CD4-positive, CD25-positive, alpha-beta regulatory T cell (primary cell): ENCODE results near the gene ZNRF4. TPM values are rescaled to one million over a fixed set of nuclear protein-coding genes. Genes with fewer than 3 reads are reported as not detected.
"Not testable (repeated sequence)": the region's sequence is repeated elsewhere in the genome, so short reads cannot be mapped to it uniquely, and the experiment has no call there.

Experiments
- ATAC-seq, 2 donors: fragments of 150-1000 bp; cut with Tn5 transposase; one replicate each; pipeline ENCODE4 v1.10.0; 2021; ENCODE audit warnings: low read depth in 2 of 2, moderate number of reproducible peaks in 2 of 2, moderate library complexity in 1 of 2
- DNase-seq, 3 donors: peaks; one replicate each; pipeline versions ENCODE4 v3.0.0 to v3.0.0-alpha.2; 2012 to 2022; ENCODE audit warnings: mixed read lengths in 1 of 3
- H3K27ac ChIP-seq: one replicate; pipeline ENCODE4 v1.7.0; 2013; ENCODE audit warnings: mild to moderate bottlenecking, low read length; ENCODE audit not compliant: insufficient read depth, poor library complexity, severe bottlenecking
- H3K27me3 ChIP-seq: one replicate; pipeline ENCODE4 v1.7.0; 2013; ENCODE audit warnings: low read length; ENCODE audit not compliant: control insufficient read depth, insufficient read depth
- H3K36me3 ChIP-seq: one replicate; pipeline ENCODE4 v1.7.0; 2013; ENCODE audit warnings: mild to moderate bottlenecking, low read length, moderate library complexity; ENCODE audit not compliant: control insufficient read depth, insufficient read depth
- H3K4me1 ChIP-seq: 2 replicates; pipeline ENCODE4 v1.7.0; 2013; ENCODE audit warnings: mild to moderate bottlenecking, low read length; ENCODE audit not compliant: insufficient read depth, control insufficient read depth, poor library complexity, severe bottlenecking
- H3K4me3 ChIP-seq: one replicate; pipeline ENCODE4 v1.7.0; 2013; ENCODE audit warnings: low read depth, mild to moderate bottlenecking, low read length, moderate library complexity
- H3K9me3 ChIP-seq, 2 experiments: 1 replicate in 1 of 2; 2 replicates in 1 of 2; pipeline ENCODE4 v1.7.0; 2013; ENCODE audit warnings: low read length in 2 of 2, mild to moderate bottlenecking in 1 of 2, moderate library complexity in 1 of 2; ENCODE audit not compliant: control insufficient read depth in 2 of 2
- H3K27ac Mint-ChIP-seq, 3 donors: one replicate each; pipeline ENCODE4 v1.8.0; 2020 to 2022; ENCODE audit warnings: mild to moderate bottlenecking in 3 of 3, mixed read lengths in 3 of 3, moderate library complexity in 2 of 3
- H3K27me3 Mint-ChIP-seq: one replicate; pipeline ENCODE4 v1.8.0; 2022; ENCODE audit warnings: mild to moderate bottlenecking, mixed read lengths
- H3K36me3 Mint-ChIP-seq: one replicate; pipeline ENCODE4 v1.8.0; 2020; ENCODE audit warnings: mixed read lengths
- H3K4me1 Mint-ChIP-seq, 4 donors: one replicate each; pipeline ENCODE4 v1.8.0; 2020 to 2022; ENCODE audit warnings: mixed read lengths in 4 of 4, mild to moderate bottlenecking in 1 of 4
- H3K4me3 Mint-ChIP-seq, 4 donors: one replicate each; pipeline ENCODE4 v1.8.0; 2020 to 2022; ENCODE audit warnings: mild to moderate bottlenecking in 4 of 4, mixed read lengths in 4 of 4, moderate library complexity in 3 of 4
- H3K9me3 Mint-ChIP-seq, 7 donors: one replicate each; pipeline ENCODE4 v1.8.0; 2020 to 2022; ENCODE audit warnings: mixed read lengths in 7 of 7, mild to moderate bottlenecking in 3 of 7, moderate library complexity in 2 of 7
- polyA plus RNA-seq, 4 donors: library from polyadenylated mRNA; unstranded; fragments of 300-500 nt; fragmentation: Illumina TruSeq; gene quantifications; one replicate each; pipeline ENCODE4 v1.2.3, GENCODE V29; 2021
- total RNA-seq: library from RNA; stranded (reverse); gene quantifications from one replicate; pipeline ENCODE4 v1.2.3, GENCODE V29; 2022

ZNRF4 gene, protein sequence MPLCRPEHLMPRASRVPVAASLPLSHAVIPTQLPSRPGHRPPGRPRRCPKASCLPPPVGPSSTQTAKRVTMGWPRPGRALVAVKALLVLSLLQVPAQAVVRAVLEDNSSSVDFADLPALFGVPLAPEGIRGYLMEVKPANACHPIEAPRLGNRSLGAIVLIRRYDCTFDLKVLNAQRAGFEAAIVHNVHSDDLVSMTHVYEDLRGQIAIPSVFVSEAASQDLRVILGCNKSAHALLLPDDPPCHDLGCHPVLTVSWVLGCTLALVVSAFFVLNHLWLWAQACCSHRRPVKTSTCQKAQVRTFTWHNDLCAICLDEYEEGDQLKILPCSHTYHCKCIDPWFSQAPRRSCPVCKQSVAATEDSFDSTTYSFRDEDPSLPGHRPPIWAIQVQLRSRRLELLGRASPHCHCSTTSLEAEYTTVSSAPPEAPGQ
- total RNA-seq (not detected), polyA plus RNA-seq (not detected)

DNA sequence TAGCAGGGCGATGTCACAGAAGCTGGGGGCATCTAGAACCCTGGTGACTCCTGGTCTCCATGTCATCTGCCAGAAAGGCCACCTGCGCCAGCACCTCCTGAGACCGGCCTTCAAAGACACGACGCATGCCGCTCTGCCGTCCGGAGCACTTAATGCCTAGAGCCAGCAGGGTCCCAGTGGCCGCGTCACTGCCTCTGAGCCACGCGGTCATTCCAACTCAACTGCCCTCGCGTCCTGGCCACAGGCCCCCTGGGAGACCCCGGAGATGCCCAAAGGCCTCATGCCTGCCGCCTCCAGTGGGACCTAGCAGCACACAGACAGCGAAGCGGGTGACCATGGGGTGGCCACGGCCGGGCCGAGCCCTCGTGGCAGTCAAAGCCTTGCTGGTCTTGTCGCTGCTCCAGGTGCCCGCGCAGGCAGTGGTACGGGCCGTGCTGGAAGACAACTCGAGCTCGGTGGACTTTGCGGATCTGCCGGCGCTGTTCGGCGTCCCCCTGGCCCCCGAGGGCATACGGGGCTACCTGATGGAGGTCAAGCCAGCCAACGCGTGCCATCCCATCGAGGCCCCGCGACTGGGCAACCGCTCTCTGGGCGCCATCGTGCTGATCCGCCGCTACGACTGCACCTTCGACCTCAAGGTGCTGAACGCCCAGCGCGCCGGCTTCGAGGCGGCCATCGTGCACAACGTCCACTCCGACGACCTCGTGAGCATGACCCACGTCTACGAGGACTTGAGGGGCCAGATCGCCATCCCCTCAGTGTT lies at the start of gene ZNRF4:
Gene ZNRF4 (plus strand): TSS at position 51 of the 763 bp plus-strand sequence. CDS start 75 bp downstream, at position 126.
- ATAC-seq (no peak), DNase-seq (no peak)
- Mint-ChIP-seq H3K4me1 (peaks cover 0 to 2% (median 0%) of the 10 kb centered on the region in 4 donors), H3K9me3 (peaks cover 0 to 3% (median 0%) of the 10 kb centered on the region in 7 donors), H3K27ac (no peak within 1 kb of the TSS), H3K36me3 (no peaks in the 10 kb centered on the region), H3K27me3 (no peaks in the 10 kb centered on the region), H3K4me3 (no peak within 1 kb of the TSS)
- no peak within 1 kb of the TSS for H3K4me3 ChIP-seq
- H3K36me3 ChIP-seq, result no peaks in the 10 kb centered on the region
- H3K4me1 ChIP-seq, result no peaks in the 10 kb centered on the region
- H3K27ac ChIP-seq, result no peak within 1 kb of the TSS
- no peaks in the 10 kb centered on the region for H3K9me3 ChIP-seq
- no peaks in the 10 kb centered on the region for H3K27me3 ChIP-seq

DNA sequence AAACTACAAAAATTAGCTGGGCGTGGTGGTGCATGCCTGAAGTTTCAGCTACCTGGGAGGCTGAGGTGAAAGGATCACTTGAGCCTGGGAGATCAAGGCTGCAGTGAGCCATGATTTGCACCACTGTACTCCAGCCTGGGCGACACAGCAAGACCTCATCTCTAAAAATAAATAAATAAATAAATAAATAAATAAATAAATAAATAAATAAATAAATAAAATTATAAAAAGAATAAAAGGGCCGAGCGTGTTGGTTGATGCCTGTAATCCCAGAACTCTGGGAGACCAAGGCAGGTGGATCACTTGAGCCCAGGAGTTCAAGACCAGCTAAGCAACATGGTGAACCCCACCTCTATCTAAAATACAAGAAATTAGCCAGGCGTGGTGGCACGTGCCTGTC lies 49.0 kb upstream of the ZNRF4 start:
- not testable (repeated sequence) for H3K27ac ChIP-seq, H3K4me1 Mint-ChIP-seq, ATAC-seq, DNase-seq, H3K36me3 ChIP-seq, H3K27me3 Mint-ChIP-seq, H3K27ac Mint-ChIP-seq, H3K9me3 ChIP-seq, H3K27me3 ChIP-seq, H3K4me3 Mint-ChIP-seq, H3K4me3 ChIP-seq, H3K36me3 Mint-ChIP-seq, H3K4me1 ChIP-seq
- peaks cover 0 to 19% (median 2%) of the 10 kb centered on the region in 7 donors for H3K9me3 Mint-ChIP-seq

DNA sequence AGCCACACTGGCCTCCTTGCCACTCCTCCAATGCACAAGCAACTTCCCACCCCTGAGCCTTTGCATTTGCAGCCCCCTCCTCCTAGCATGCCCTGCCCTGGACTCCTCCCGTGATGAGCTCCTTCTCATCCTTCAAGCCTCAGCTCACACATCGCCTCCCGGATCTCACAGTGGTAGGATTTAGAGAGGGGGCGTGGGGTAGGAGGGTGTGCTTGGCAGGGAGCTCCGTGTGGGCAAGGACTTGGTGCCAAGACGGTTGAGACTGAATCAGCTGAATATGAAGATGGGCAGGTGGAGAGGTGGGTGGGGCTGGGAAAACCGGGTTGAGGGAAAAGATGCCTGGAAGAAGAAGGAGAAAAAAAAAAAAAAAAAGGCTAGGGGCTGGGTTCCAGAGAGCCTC lies 48.4 kb upstream of the ZNRF4 start:
- Mint-ChIP-seq H3K27me3 (no peaks in the 10 kb centered on the region), H3K4me3 (no peak overlapping the region), H3K4me1 (peaks cover 0 to 2% (median 0%) of the 10 kb centered on the region in 4 donors), H3K27ac (no peak overlapping the region), H3K9me3 (peaks cover 0 to 19% (median 2%) of the 10 kb centered on the region in 7 donors), H3K36me3 (no peaks in the 10 kb centered on the region)
- DNase-seq (no peak), ATAC-seq (no peak)
- no peak overlapping the region for H3K27ac ChIP-seq
- H3K4me3 ChIP-seq, result no peak overlapping the region
- no peaks in the 10 kb centered on the region for H3K4me1 ChIP-seq
- H3K9me3 ChIP-seq, result no peaks in the 10 kb centered on the region
- no peaks in the 10 kb centered on the region for H3K36me3 ChIP-seq
- no peaks in the 10 kb centered on the region for H3K27me3 ChIP-seq

DNA sequence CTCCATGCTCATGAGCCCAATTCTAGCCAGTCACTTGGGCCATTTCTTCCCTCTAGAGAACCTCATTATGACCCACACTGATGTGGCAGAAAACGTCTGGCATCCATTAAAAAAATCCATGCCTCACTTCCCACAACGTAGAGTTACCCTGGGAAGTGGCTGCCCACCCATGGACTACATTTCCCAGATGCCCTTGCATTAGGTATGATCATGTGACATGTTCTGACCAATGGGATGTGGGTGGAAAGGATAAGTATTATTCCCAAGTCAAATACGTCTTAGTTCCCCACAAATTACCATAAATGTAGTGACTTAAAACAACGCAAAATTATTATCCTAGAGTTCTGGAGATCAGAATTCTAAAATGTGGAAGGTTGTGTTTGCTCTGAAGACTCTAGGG lies 47.9 kb upstream of the ZNRF4 start:
- H3K27ac Mint-ChIP-seq, result no peak overlapping the region
- Histone ChIP-seq H3K36me3 (no peaks in the 10 kb centered on the region), H3K4me3 (no peak overlapping the region), H3K4me1 (no peaks in the 10 kb centered on the region), H3K9me3 (no peaks in the 10 kb centered on the region), H3K27me3 (no peaks in the 10 kb centered on the region), H3K27ac (no peak overlapping the region)
- DNase-seq (no peak), ATAC-seq (no peak)
- peaks cover 0 to 19% (median 2%) of the 10 kb centered on the region in 7 donors for H3K9me3 Mint-ChIP-seq
- H3K4me3 Mint-ChIP-seq, result no peak overlapping the region
- peaks cover 0 to 2% (median 0%) of the 10 kb centered on the region in 4 donors for H3K4me1 Mint-ChIP-seq
- no peaks in the 10 kb centered on the region for H3K36me3 Mint-ChIP-seq
- no peaks in the 10 kb centered on the region for H3K27me3 Mint-ChIP-seq

DNA sequence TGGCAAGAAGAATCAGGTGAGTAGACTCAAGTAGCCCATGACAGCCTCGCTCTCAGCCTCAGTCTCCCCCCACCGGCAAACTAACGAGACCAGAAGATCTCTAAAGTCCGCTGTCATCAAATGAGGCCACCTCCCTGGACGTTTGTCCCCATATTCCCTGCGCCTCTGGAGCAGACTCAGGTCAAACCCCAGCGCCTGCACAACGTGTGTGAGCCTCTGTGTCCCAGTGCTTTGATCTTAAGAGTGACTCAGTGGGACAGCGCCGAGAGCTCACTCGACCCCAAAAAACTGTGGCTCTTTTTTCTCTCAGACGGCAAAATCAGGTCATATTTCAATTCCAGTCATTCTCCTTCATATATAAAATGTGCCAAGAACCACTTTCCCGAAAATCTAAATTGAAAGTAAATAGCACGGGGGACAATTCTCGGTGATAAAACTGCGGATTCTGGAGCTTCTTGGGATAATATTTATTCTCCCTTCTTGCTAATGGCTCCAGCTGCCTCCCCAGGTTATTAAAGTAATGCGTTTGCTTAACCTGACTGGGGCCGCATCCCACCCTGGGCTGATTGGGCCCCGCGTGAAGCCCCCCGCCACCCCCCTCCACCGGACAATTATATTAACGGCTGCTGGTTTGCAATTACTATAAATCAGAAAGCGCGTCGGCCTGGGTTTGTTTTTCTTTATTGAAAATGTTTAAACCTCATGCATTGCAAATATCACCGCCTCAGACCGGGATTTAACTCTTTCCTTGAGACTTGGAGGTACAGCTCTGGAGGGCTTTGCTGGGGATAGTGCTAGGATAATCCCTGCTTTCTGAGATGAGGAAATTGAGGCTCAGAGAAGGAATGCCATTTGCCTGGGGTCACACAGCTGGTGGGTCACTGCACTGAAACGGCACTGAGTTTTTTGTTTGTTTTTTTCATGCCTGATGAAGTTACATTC lies 37.5 kb upstream of the ZNRF4 start:
- H3K9me3 Mint-ChIP-seq, result peaks cover 0 to 2% (median 0%) of the 10 kb centered on the region in 7 donors
- no peak for ATAC-seq
- no peak overlapping the region for H3K4me3 Mint-ChIP-seq

DNA sequence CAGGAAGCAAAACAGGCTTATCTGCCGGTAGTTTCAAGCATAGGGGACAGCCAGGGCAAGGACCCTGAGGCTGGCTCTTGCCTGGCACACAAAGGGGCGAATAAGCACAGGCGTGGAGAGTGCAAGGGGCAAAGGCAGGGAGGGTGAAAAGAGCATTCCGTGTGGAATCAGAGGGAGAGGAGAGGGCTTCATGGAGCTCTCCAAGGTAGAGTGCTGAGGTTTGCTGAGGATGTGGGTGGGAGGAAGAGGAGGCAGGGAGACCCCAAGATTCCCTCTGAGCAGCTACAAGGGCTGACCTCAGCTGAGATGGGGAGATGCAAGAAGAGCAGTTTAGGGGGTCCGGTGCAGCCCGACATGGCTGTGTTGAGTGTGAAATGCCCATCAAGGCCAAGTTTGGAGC lies 36.5 kb upstream of the ZNRF4 start:
- Histone ChIP-seq H3K36me3 (no peaks in the 10 kb centered on the region), H3K9me3 (no peaks in the 10 kb centered on the region), H3K27me3 (no peaks in the 10 kb centered on the region), H3K4me1 (no peaks in the 10 kb centered on the region), H3K27ac (no peak overlapping the region), H3K4me3 (no peak overlapping the region)
- Mint-ChIP-seq H3K4me1 (no peaks in the 10 kb centered on the region), H3K4me3 (no peak overlapping the region), H3K9me3 (peaks cover 0 to 2% (median 0%) of the 10 kb centered on the region in 7 donors), H3K27ac (no peak overlapping the region), H3K36me3 (no peaks in the 10 kb centered on the region), H3K27me3 (peaks cover 10% of the 10 kb centered on the region)
- DNase-seq (no peak), ATAC-seq (no peak)

More for the DNA sequence above, 37.5 kb upstream of the ZNRF4 start:
- no peak overlapping the region for H3K27ac ChIP-seq
- no peaks in the 10 kb centered on the region for H3K9me3 ChIP-seq
- DNase-seq, result no peak
- Mint-ChIP-seq H3K27ac (no peak overlapping the region), H3K36me3 (no peaks in the 10 kb centered on the region), H3K27me3 (peaks cover 10% of the 10 kb centered on the region), H3K4me1 (no peaks in the 10 kb centered on the region)
- no peaks in the 10 kb centered on the region for H3K27me3 ChIP-seq
- no peaks in the 10 kb centered on the region for H3K4me1 ChIP-seq
- H3K36me3 ChIP-seq, result no peaks in the 10 kb centered on the region
- no peak overlapping the region for H3K4me3 ChIP-seq

DNA sequence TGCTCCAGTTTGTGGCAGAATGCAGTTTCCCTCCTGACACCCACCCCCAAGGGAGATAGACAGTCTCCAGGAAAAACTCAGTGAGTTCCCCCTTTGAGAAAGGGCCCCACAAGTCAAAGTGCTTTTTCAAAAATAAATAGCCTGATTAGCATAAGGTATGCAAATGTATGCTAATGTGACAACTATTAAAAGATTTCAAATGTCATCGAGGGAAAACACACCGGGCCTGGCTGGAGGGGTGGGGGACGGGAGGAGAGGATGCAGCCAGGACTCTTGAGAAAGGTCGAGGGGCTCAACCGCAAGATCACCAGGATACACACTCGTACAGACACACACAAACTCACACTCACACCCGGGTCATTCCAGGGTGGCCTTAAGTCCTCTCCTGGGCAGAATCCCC lies 34.3 kb upstream of the ZNRF4 start:
- Mint-ChIP-seq H3K27me3 (peaks cover 10% of the 10 kb centered on the region), H3K4me3 (no peak overlapping the region), H3K36me3 (no peaks in the 10 kb centered on the region), H3K27ac (no peak overlapping the region), H3K9me3 (peaks cover 0 to 6% (median 0%) of the 10 kb centered on the region in 7 donors), H3K4me1 (no peaks in the 10 kb centered on the region)
- DNase-seq (no peak), ATAC-seq (no peak)
- Histone ChIP-seq H3K4me1 (no peaks in the 10 kb centered on the region), H3K36me3 (no peaks in the 10 kb centered on the region), H3K27ac (no peak overlapping the region), H3K4me3 (no peak overlapping the region), H3K9me3 (no peaks in the 10 kb centered on the region), H3K27me3 (no peaks in the 10 kb centered on the region)
